Endodermal cell (in vitro differentiated cells): ENCODE data around the gene RAB3C. TPM values are rescaled to one million over a fixed set of nuclear protein-coding genes. Genes with fewer than 3 reads are reported as not detected.

Experiments
- DNase-seq: peaks from one replicate; pipeline ENCODE4 v3.0.0-alpha.2; 2017
- H3K27ac ChIP-seq: 2 replicates; pipeline ENCODE4 v1.5.1; 2013; ENCODE audit warnings: mild to moderate bottlenecking, low read depth, low read length, moderate library complexity
- H3K27me3 ChIP-seq: 2 replicates; pipeline ENCODE4 v1.6.1; 2013; ENCODE audit warnings: mild to moderate bottlenecking, low read length, moderate library complexity; ENCODE audit not compliant: insufficient read depth, control insufficient read depth, poor library complexity, severe bottlenecking
- H3K36me3 ChIP-seq: 2 replicates; pipeline ENCODE4 v1.7.0; 2013; ENCODE audit warnings: mild to moderate bottlenecking, low read length, moderate library complexity; ENCODE audit not compliant: control insufficient read depth, insufficient read depth
- H3K4me1 ChIP-seq: one replicate; pipeline ENCODE4 v1.7.0; 2013; ENCODE audit warnings: low read length; ENCODE audit not compliant: control insufficient read depth, insufficient read depth
- H3K4me3 ChIP-seq: 2 replicates; pipeline ENCODE4 v1.5.1; 2013; ENCODE audit warnings: mild to moderate bottlenecking, low read length, moderate library complexity
- H3K9ac ChIP-seq: 2 replicates; pipeline ENCODE4 v1.6.1; 2013; ENCODE audit warnings: mild to moderate bottlenecking, low read length, moderate library complexity; ENCODE audit not compliant: poor library complexity, severe bottlenecking; ENCODE audit errors: extremely low read depth
- H3K9me3 ChIP-seq: 2 replicates; pipeline ENCODE4 v1.6.1; 2013; ENCODE audit warnings: mild to moderate bottlenecking, low read length, moderate library complexity; ENCODE audit not compliant: control insufficient read depth
- H3K27ac Mint-ChIP-seq: 2 replicates; pipeline ENCODE4 v1.8.0; 2020; ENCODE audit warnings: mixed read lengths
- H3K27me3 Mint-ChIP-seq: 2 replicates; pipeline ENCODE4 v1.8.0; 2021; ENCODE audit warnings: mild to moderate bottlenecking, mixed read lengths; ENCODE audit not compliant: insufficient read depth
- H3K36me3 Mint-ChIP-seq: 2 replicates; pipeline ENCODE4 v1.8.0; 2020; ENCODE audit warnings: low read depth, mixed read lengths
- H3K4me1 Mint-ChIP-seq: 2 replicates; pipeline ENCODE4 v1.8.0; 2020; ENCODE audit warnings: mixed read lengths
- H3K4me3 Mint-ChIP-seq: 2 replicates; pipeline ENCODE4 v1.8.0; 2020; ENCODE audit warnings: mild to moderate bottlenecking, moderate library complexity, mixed read lengths
- H3K9me3 Mint-ChIP-seq: 2 replicates; pipeline ENCODE4 v1.8.0; 2020; ENCODE audit warnings: mild to moderate bottlenecking, mixed read lengths
- CTCF ChIP-seq: fragments of 200-600 bp; sonication (generic); conservative IDR thresholded peaks from 2 replicates; pipeline ENCODE4 v1.5.0; 2021; ENCODE audit warnings: antibody characterized with exemption, mild to moderate bottlenecking
- WGBS, 2 experiments: methylation state at CpG; one replicate each; pipeline versions ENCODE4 v1.1.5 to v1.1.7; 2013; ENCODE audit warnings: missing lambda C conversion rate in 2 of 2, mixed read lengths in 1 of 2; ENCODE audit not compliant: insufficient coverage in 1 of 2, insufficient read length in 1 of 2; 5-methylcytosine and 5-hydroxymethylcytosine counted together
- total RNA-seq, 2 donors: library from RNA; stranded (reverse); fragmentation: NEBNext Ultra II Directional in 1 of 2; extraction: Animal tissue kit (Norgen Biotek cat#: 25700) in 1 of 2; gene quantifications; 2 replicates in 1 of 2; 3 replicates in 1 of 2; pipeline ENCODE4 v1.2.1, GENCODE V29; 2021

Gene RAB3C
- total RNA-seq, 2 donors from 2014 or later: 5.8 to 15.1 TPM

- no peaks in the 10 kb centered on the region for H3K36me3 ChIP-seq
- Mint-ChIP-seq H3K4me3 (no peak overlapping the region), H3K27me3 (no peaks in the 10 kb centered on the region), H3K9me3 (no peaks in the 10 kb centered on the region), H3K27ac (no peak overlapping the region), H3K36me3 (no peaks in the 10 kb centered on the region), H3K4me1 (peaks cover 27% of the 10 kb centered on the region)
- H3K9ac ChIP-seq: no peak overlapping the region
- no peak overlapping the region for H3K27ac ChIP-seq
- no peak for DNase-seq
- TF ChIP-seq CTCF: no peak
- peaks cover 5% of the 10 kb centered on the region for H3K4me1 ChIP-seq
- H3K27me3 ChIP-seq: no peaks in the 10 kb centered on the region
- no peak overlapping the region for H3K4me3 ChIP-seq
- no peaks in the 10 kb centered on the region for H3K9me3 ChIP-seq
Measured at GRCh38 chr5:58737671-58738070, 154.8 kb downstream of the RAB3C start.

- no peak overlapping the region for H3K4me3 ChIP-seq
Measured at GRCh38 chr5:58738336-58738735, 155.5 kb downstream of the RAB3C start.

GRCh38 chr5:58739051-58739450, 156.2 kb downstream of the RAB3C start:
- H3K36me3 ChIP-seq: no peaks in the 10 kb centered on the region
- H3K4me1 ChIP-seq: peaks cover 5% of the 10 kb centered on the region
- DNase-seq: no peak
- Mint-ChIP-seq H3K4me3 (no peak overlapping the region), H3K27ac (no peak overlapping the region), H3K27me3 (no peaks in the 10 kb centered on the region), H3K9me3 (no peaks in the 10 kb centered on the region), H3K36me3 (no peaks in the 10 kb centered on the region), H3K4me1 (peaks cover 25% of the 10 kb centered on the region)
- H3K27me3 ChIP-seq: peaks cover 2% of the 10 kb centered on the region
- H3K4me3 ChIP-seq: no peak overlapping the region
- no peak overlapping the region for H3K9ac ChIP-seq
- H3K27ac ChIP-seq: no peak overlapping the region
- 88 to 90% methylated on average over 1 to 2 of the region's 2 CpGs for WGBS, 2 experiments
- H3K9me3 ChIP-seq: no peaks in the 10 kb centered on the region
- TF ChIP-seq CTCF: no peak

More at GRCh38 chr5:58738336-58738735, 155.5 kb downstream of the RAB3C start:
- H3K36me3 ChIP-seq: no peaks in the 10 kb centered on the region
- 91 to 100% methylated on average over 2 of the region's 2 CpGs for WGBS, 2 experiments
- H3K36me3 Mint-ChIP-seq: no peaks in the 10 kb centered on the region
- H3K4me1 Mint-ChIP-seq: peaks cover 27% of the 10 kb centered on the region
- no peaks in the 10 kb centered on the region for H3K27me3 Mint-ChIP-seq
- no peaks in the 10 kb centered on the region for H3K9me3 ChIP-seq
- TF ChIP-seq CTCF: no peak
- no peak for DNase-seq
- H3K4me3 Mint-ChIP-seq: no peak overlapping the region
- H3K27me3 ChIP-seq: no peaks in the 10 kb centered on the region
- peaks cover 5% of the 10 kb centered on the region for H3K4me1 ChIP-seq
- H3K27ac ChIP-seq: no peak overlapping the region
- H3K9ac ChIP-seq: no peak overlapping the region
- H3K27ac Mint-ChIP-seq: no peak overlapping the region
- no peaks in the 10 kb centered on the region for H3K9me3 Mint-ChIP-seq
